SH-SY5Y (cell line): Measurements from ENCODE around the gene MAN1A1.

ENCODE experiments used
- GATA2 ChIP-seq: IDR thresholded peaks from 2 replicates; pipeline ENCODE4 v1.6.1; 2011; ENCODE audit warnings: mild to moderate bottlenecking, low read depth, low read length
- GATA3 ChIP-seq: IDR thresholded peaks from 2 replicates; pipeline ENCODE4 v1.6.1; 2011; ENCODE audit warnings: low read depth, mild to moderate bottlenecking, low read length, moderate library complexity

DNA sequence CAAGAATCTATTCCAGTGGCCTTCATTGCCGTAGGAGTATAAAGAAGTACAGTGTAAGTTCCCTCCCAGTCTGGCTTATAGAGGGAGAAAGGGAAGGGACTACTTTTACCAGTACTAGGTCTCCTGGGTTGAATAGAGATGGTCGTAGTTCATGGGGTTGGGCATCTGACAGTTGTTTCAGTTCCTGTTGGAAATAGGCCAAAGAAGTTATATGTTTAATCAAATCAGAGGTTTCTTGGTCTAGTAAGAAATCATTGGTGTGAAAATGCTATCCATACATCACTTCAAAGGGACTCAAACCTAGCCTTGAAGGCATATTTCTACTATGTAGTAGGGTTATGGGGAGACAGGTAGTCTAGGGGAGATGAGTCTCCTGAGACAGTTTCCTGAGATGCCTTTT is 45.6 kb upstream of the MAN1A1 start:
- no peak for TF ChIP-seq GATA3
- no peak for TF ChIP-seq GATA2
